CD4-positive, alpha-beta T cell treated with Interleukin-2 at 100 ng/mL for 4 hours (primary cell): Measurements from ENCODE around the gene AQP6.
A peak's percentile ranks its signal among the peaks of the same experiment; 100 is the strongest.

ENCODE experiments used
- DNase-seq: peaks from one replicate; pipeline ENCODE4 v3.0.0-alpha.2; 2020; ENCODE audit warnings: low spot score

The AQP6 gene

GRCh38 chr12:49955899-49956662, 16.7 kb upstream of the AQP6 start:
- DNase-seq, result no peak

DNA sequence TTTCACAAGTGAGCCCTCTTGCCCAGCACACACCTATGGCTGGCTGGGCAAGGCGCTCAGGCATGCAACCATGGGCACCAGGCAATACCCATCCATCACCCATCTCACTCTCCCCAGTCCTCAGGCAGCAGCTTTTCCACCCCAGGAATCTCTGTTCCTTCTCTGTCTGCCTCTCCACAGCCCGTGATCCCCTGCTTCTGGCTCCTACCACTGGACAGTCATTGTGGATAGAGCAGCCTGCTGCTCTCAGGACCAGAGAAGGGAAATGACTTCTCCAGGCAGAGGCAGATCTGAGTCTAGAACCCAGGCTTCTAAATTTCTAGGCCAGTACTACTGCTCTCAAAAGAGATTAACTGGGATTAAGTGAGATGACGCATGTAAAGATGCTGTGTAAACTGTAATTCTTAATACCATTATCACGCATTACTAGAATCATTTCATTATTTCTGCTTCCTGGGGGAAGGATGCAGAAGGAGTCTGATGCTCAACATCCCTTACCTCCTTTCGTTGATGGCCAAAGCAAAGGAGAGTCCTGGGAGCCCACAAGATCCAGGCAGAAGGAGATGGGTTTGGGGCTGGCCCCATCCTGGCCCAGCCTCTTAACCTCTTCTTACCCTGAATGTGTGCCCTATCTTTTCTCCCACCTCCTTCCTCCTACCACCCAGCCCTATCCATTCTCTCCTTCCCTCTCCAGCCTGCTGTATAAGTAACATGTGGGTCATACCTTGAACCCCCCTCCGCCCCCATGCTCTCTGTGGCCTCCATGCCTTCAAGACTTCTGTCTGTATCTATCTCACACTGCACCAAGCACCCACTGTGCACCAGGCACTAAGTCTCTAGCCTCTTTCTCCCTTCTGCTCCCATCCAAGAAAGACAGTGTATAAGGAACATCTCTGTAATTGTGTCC, 15.8 kb upstream of the AQP6 start:
- DNase-seq, result no peak

GRCh38 chr12:49957570-49957967, 15.2 kb upstream of the AQP6 start:
- no peak for DNase-seq

GRCh38 chr12:49959685-49960473, 12.9 kb upstream of the AQP6 start:
- DNase-seq, result no peak

GRCh38 chr12:49960474-49961110, 12.2 kb upstream of the AQP6 start:
- DNase-seq, result no peak

DNA sequence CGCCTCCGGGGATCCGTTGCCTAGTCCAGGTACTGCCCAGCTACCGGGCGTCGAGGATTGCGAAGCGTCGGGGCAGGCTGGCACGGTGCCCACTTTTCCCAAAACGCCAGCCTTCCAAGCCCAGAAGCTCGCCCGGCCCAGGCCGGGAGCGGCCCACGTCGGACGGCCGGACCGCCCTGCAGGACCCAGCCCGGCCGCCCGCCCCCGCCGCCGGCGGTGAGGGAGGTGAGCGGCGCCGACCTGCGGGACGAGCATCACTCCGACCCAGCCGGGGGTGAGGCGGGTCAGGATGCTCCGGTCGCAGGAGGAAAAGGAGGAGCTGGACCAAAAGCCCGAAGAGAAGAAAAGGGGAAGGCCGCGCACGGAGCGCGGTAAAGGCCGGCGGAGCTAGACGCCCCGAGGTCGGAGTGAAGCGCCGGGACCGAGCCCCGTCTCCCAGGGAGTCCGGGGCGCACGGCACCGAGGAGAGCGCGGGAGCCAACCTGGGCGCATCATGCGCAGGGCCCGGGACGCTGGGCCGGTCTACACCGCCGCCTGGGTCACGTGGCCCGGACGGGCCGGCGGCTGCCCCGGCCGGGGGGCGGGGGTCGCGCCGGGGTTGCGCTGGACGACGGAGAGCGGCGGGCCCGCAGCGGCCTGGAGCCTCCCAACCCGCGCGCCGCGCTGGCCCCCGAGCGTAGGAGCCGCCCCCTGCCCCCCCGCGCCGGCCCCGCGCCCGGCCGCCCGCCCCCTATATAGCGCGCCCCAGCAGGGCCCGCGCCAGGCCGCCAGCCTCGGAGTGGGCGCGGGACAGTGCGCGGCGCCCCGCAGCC, 11.4 kb upstream of the AQP6 start, which contains the start of gene AQP5:
Gene AQP5, plus strand, starts transcription at position 762 of the 812 bp plus-strand sequence. CDS start 146 bp downstream, outside the sequence.
- DNase-seq, result no peak

DNA sequence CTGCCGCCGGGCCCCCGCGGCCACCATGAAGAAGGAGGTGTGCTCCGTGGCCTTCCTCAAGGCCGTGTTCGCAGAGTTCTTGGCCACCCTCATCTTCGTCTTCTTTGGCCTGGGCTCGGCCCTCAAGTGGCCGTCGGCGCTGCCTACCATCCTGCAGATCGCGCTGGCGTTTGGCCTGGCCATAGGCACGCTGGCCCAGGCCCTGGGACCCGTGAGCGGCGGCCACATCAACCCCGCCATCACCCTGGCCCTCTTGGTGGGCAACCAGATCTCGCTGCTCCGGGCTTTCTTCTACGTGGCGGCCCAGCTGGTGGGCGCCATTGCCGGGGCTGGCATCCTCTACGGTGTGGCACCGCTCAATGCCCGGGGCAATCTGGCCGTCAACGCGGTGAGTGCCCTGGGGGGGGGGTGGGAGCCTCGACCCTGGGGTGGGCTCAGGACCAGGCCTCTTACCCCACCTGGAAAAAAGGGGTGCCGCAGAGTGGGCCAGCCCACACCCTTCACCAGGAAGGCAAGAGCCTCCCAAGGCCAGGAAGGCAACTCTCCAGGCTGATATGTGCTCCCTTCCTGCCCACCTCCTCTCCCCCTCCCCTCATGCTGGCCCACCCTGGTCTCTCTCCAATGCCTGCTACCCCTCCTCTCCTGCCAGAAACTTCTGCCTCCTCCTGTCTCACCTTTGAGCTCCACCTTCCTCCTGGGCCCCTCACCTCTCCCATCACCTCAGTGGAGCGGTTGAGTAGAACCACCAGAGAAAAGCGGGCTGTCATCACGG, 10.6 kb upstream of the AQP6 start:
- no peak for DNase-seq

GRCh38 chr12:49962861-49963765, 9.6 kb upstream of the AQP6 start:
- DNase-seq, result no peak

DNA sequence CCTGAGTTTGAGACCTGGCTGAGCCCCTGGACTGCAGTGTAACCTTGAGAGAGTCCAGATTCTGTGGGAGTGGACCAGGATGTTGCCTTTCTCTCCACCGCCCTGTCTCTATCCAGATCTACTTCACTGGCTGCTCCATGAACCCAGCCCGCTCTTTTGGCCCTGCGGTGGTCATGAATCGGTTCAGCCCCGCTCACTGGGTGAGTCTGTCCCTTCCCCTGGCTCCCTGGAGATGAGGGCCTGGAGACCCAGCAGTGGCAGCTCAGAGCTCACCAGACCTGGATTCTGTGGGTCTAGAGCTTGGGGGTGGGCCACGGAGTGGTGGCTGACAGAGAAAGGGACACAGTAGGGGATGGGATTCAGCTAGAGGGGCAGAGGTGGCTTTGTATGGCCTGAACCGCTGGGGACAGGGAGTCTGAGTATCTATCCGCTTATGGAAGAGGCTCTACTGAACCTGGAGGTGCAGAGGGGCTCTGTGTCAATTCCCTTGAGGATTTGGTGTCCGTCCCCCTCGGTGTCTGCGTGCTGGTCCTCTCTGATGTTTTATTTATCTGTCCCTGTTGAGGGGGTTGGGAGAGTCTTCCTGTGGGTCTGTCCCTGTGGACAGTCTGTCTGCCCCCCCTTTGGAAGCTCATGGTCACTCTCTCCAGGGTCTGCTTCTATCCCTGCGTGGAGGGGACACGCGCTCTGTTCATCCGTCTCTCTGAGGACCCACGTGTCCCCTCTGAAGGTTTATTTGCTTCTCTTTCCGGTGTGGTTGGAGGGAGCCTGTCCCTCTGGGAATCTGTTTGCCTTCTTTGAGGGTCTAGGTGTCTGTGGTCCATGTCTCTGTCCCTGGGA, 8.6 kb upstream of the AQP6 start:
- DNase-seq, result no peak

GRCh38 chr12:49964849-49965624, 7.7 kb upstream of the AQP6 start:
- DNase-seq, result no peak

DNA sequence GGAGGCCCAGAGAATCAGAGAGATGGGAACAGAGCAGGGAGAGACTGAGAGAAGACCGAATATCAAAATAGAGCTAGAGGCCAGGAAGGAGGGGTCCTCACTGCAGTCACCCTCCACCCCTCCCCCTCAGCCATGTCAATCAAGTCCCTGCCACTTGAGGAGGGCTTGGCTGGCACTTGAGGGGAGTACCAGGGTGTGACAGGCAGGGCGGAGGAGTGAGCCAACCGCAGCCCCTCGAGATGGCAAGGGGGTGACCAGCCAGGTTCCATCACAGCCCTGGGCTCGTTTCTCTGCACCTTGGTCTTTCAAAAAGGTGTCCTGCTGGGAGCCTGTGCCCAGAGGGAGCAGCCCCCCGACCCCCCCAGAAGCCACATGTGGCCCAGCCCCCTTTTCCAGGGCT, 6.9 kb upstream of the AQP6 start:
- DNase-seq, result no peak

GRCh38 chr12:49966511-49967041, 6.2 kb upstream of the AQP6 start:
- DNase-seq, result no peak

- peak; percentile 90 for DNase-seq
These were observed 5.5 kb upstream of the AQP6 start for GRCh38 chr12:49967042-49967776.

GRCh38 chr12:49967777-49968250, 4.9 kb upstream of the AQP6 start:
- no peak for DNase-seq

DNA sequence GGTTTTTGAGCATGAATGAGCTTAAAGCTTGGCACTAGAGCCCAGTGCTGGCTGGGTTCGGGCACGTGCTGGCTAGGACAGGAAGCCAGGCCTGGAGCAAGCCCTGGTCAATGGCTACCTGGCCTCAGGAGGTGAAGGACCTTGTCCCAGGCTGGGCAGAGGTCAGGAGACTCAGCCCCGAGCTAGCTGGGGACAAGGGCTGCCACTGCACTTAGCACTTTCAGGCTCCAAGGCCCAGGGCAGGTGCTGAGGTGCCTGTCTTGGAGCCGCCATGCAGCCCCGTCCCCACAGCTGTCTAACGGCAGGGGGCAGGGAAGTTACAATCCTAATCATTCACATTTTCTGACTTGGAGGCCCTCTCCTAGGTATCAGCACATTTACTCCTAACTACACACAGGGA, 4.3 kb upstream of the AQP6 start:
- no peak for DNase-seq

DNA sequence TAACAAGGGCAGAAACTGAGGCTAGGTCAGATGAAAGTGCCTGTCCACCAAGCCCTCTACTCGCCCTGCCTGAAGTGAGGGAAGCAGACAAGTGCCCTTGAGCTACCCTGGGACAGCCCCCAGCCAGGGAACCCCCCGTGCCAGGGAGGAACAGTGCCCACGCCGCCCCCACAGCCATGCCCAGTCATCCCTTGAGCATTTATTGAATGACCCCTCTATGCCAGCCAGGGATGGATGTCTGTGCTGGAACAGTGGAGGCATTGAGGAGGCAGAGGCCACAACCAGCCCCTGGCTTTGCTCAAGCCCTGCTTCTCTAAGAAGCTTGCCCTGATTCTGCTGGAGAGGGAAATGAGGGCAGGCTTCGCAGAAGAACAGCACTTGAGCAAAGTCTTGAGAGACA, 3.7 kb upstream of the AQP6 start:
- DNase-seq, result no peak
